NCI-H2171 treated with DMSO at 0.1 percent for 48 hours (cell line): ENCODE data around the gene ZNF236.
A peak's percentile ranks its signal among the peaks of the same experiment; 100 is the strongest.
"Not testable (repeated sequence)": the region's sequence is repeated elsewhere in the genome, so short reads cannot be mapped to it uniquely, and the experiment has no call there.

ENCODE experiments used
- DNase-seq: peaks from one replicate; lab custom pipeline; 2025; lab: John Stamatoyannopoulos, UW

ZNF236 gene

DNA sequence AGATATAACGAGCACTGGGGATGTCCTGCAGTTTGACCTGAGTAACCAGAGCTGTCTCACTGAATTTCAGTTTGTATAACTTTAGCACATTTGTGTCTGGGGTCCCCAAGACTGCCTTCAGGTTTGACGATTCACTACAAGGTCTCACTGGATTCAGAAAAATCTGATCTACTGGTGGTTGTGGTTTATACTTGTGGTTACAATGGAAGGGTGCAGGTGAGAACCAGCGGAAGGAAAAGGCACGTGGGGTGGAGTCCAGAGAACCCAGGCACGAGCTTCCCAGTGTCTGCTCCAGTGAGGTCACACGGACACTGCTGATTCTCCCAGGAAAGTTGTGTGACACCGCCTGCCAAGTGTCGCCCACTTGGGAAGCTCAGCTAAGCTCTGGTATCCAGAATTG is 126.0 kb downstream of the ZNF236 start:
- no peak for DNase-seq

- no peak for DNase-seq
Measured at GRCh38 chr18:76951456-76952247, 129.3 kb downstream of the ZNF236 start.

DNA sequence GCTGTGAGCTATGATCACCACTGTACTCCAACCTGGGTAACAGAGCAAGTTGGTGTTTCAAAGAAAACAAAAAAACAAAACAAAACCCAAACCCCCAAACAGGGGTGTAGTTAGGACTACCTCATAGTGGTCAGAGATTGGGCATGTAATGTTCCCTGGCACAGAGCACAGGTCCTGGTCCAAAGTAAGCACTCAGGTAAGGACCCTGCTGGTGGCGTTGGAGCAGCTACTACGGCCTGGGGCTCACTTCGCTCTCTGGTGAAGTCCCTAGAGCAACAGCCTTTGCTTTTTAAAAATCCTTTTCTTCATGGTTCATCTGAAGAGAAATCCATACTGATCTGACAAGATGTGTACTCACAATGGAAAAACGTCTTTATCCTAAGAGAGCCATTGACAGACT is 130.4 kb downstream of the ZNF236 start:
- no peak for DNase-seq

GRCh38 chr18:76953156-76953555 is 130.8 kb downstream of the ZNF236 start:
- no peak for DNase-seq

- DNase-seq: no peak
Measured at GRCh38 chr18:76953583-76954233, 131.4 kb downstream of the ZNF236 start.

DNA sequence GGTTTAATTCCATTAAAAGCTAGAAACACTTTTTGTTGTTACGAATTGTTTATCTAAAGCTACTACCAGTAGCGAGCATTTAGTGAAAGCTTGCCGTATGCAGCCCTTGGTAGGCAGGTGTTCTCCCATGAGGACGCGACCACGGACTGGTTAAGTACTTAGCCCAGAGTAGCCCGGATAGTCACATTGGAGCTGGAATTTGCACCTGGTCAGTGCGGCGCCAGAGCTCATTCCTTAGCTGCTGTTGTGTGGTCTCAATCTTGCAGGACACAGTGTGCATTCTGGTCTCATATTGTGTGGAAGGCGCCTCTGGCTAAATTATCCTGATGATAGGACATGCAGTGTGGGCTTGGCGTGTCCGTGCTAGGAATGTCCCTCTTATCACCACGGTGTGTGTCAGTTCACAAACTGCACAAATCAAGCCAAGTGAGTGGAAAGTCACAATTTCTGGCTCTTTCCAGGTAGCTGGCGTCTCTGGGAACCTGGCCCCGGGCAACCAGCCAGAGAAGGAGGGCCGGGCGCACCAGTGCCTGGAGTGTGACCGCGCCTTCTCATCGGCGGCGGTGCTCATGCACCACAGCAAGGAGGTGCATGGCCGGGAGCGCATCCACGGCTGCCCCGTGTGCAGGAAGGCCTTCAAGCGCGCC is 133.3 kb downstream of the ZNF236 start:
- no peak for DNase-seq

GRCh38 chr18:76956648-76957047 is 134.3 kb downstream of the ZNF236 start:
- DNase-seq: no peak

- peak; percentile 4 for DNase-seq
Measured at GRCh38 chr18:76957384-76958355, 135.3 kb downstream of the ZNF236 start.

GRCh38 chr18:76958692-76959341 is 136.5 kb downstream of the ZNF236 start:
- peak; percentile 1 for DNase-seq

DNA sequence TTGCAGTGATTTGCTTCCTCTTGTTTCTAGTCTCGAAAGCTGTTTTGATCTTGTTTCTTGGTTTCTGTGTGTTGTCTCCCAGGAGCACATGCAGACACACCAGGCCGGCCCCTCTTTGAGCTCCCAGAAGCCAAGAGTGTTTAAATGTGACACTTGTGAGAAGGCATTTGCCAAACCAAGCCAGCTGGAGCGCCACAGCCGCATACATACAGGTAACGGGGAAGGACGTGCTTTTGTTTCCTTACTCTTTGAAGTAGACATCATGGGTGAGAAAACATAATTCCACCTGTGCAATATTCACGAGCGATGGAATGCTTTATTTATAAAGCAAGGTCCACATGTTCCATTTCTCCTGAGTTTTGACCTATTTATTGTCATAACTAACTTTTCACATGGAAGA is 137.2 kb downstream of the ZNF236 start:
- DNase-seq: no peak

DNA sequence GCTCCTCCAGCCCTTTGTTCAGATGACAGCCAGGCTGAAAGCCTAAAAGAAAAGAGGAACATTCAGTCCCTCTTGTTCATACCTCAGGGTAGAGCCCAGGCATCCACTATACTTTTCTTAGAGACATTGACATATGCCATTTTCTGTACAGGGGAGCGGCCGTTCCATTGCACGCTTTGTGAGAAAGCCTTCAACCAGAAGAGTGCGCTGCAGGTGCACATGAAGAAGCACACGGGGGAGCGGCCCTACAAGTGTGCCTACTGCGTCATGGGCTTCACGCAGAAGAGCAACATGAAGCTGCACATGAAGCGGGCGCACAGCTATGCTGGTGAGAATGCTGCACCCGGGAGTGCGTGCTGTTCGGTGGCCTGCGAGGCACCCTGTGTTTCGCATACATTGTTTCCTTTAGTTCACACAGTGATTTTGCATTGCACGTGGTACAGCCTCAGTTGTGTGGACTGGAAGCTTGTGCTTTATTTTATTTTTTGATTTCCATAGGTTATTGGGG is 138.2 kb downstream of the ZNF236 start:
- DNase-seq: no peak

DNA sequence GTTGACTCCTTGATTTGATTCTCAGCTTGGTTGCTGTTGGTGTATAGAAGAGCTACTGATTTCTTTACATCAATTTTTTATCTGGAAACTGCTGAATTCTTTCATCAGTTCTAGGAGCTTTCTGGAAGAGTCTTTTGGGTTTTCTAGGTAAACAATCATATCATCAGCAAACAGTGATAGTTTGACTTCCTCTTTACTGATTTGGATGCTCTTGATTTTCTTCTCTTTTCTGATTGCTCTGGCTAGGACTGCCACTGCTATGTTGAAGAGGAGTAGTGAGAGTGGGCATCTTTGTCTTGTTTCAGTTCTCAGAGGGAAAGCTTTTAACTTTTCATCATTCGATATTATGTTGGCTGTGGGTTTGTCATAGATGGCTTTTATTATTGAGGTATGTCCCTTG is 140.5 kb downstream of the ZNF236 start:
- no peak for DNase-seq

DNA sequence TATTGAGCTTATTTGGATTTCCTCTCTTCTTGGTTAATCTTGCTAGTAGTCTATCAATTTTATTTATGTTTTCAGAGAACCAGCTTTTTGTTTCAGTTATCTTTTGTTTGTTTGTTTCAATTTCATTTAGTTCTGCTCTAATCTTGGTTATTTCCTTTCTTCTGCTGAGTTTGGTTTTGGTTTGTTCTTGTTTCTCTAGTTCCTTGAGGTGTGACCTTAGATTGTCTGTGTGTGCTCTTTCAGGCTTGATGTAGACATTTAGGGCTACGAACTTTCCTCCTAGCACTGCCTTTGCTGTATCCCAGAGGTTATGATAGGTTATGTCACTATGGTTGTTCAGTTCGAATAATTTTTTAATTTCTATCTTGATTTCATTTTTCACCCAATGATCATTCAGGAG is 141.6 kb downstream of the ZNF236 start:
- DNase-seq: no peak

GRCh38 chr18:76965555-76966151 is 143.3 kb downstream of the ZNF236 start:
- peak; percentile 83 for DNase-seq

GRCh38 chr18:76967299-76967698 is 144.9 kb downstream of the ZNF236 start:
- not testable (repeated sequence) for DNase-seq

DNA sequence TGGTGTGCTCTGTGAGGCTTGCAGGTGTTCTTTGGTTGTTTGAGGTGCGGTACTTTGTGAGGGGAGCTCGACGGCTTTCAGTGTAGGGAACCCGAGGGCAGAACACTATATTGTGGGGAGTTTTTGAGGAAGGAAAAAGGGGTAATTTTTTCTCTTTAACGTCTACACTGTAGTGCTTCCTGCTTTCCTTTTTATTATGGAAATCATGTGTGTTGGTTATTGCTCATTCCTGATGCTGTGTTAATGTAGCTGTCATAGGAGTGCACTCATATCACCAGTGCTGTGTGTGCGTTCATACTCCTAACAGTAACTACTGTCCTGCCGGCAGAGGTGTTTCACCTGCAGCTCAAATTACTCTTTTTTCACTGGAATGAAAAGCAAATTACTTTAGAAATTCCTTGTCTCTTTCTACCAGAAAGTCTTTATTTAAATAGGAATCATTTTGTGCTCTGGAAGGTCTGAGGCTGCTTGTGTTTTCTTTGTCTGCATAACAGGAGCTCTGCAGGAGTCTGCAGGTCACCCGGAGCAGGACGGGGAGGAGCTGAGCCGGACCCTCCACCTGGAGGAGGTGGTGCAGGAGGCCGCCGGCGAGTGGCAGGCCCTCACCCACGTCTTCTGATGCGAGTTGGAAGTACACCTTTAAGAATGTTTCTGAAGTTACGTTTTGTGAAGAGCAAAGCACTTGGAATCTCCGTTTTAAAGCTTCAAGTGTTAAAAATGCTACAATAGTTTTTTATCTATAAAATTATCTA is 145.5 kb downstream of the ZNF236 start:
- no peak for DNase-seq

GRCh38 chr18:76970770-76971559 is 148.6 kb downstream of the ZNF236 start:
- no peak for DNase-seq

DNA sequence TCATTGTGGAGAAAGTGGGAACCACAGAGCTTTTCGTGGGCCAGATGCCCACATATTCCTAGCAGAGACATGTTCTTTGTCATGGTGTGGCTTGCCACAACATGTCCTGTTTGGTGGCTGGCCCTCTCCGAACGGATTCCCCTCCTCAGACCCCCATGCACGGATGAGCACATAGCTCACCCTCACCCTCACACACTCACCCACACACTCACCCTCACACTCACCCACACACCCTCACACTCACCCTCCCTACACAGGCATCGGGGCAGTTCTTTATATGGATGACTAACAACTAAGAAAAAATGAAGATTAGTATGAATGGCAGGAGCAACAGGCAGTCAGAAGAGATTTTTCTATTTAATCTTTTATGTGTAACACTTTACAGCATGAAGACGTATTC is 149.9 kb downstream of the ZNF236 start:
- no peak for DNase-seq

DNA sequence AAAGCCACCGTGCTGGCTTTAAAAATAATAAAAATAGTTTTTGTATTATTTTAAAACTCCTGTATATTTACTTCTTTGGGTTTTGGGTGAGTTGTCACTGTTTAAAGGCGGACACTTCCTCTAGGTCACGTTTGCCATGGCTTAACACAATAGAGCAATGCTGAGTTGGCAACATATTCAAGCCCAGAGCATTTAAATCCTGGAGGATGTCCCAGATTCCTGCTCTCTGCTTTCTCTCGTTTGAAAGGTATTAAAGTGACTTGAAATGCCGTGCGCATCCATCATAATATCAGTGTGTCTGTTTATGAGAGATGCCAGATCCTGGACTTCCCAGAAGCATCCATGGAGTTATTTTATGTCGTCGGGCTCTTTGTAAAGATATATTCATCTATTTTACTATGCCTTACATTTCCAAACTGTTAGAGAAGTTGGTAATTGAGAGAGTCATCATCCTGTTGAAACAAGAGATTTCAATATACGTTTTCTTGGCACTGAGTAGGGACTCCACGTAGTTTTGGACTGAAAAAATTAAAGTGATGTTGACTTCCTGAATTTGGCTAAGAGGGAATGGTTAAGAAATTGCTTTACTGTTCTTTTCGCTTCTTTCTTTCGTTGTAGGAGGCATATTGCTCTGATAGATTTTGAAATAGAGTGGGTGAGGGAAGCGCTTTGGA is 150.6 kb downstream of the ZNF236 start:
- DNase-seq: no peak
